WTC11 (cell line): ENCODE measurements around the gene TSEN2. TPM values are rescaled to one million over a fixed set of nuclear protein-coding genes. Genes with fewer than 3 reads are reported as not detected.

Source experiments
- ATAC-seq: fragments of 200-7000 bp; cut with Tn5 transposase; 2 replicates; pipeline ENCODE4 v1.10.0; 2021; ENCODE audit warnings: mild to moderate bottlenecking, moderate library complexity
- CTCF ChIA-PET: fragments of 300-600 bp; sonication (Branson Sonifier 250); formaldehyde crosslinking; loops from one replicate; lab custom pipeline; 2021; ENCODE audit warnings: antibody characterized with exemption; lab: Charles Lee
- POLR2A ChIA-PET: fragments of 350-600 bp; sonication (Branson Sonifier 250); formaldehyde crosslinking; loops from one replicate; lab custom pipeline; 2021; ENCODE audit warnings: antibody characterized with exemption; lab: Charles Lee
- DNase-seq: peaks from one replicate; pipeline ENCODE4 v3.0.0; 2021; ENCODE audit warnings: low spot score
- H3K27ac Mint-ChIP-seq: 2 replicates; pipeline ENCODE4 v1.8.0; 2021; ENCODE audit warnings: mixed read lengths
- H3K27me3 Mint-ChIP-seq: 2 replicates; pipeline ENCODE4 v1.8.0; 2021; ENCODE audit warnings: low read depth, mild to moderate bottlenecking, moderate library complexity, mixed read lengths
- H3K36me3 Mint-ChIP-seq: 2 replicates; pipeline ENCODE4 v1.8.0; 2021; ENCODE audit warnings: mixed read lengths
- H3K4me1 Mint-ChIP-seq: 2 replicates; pipeline ENCODE4 v1.8.0; 2022; ENCODE audit warnings: mixed read lengths
- H3K4me3 Mint-ChIP-seq: 2 replicates; pipeline ENCODE4 v1.8.0; 2021; ENCODE audit warnings: mild to moderate bottlenecking, moderate library complexity, mixed read lengths
- H3K9me3 Mint-ChIP-seq: 2 replicates; pipeline ENCODE4 v1.8.0; 2021; ENCODE audit warnings: mixed read lengths
- AR ChIP-seq: fragments of 250-450 bp; sonication (Bioruptor Pico); IDR thresholded peaks from 2 replicates; pipeline ENCODE4 v1.9.0; 2021; ENCODE audit warnings: mild to moderate bottlenecking
- ATF6 ChIP-seq: sonication (generic); formaldehyde crosslinking; IDR thresholded peaks from 2 replicates; pipeline ENCODE4 v1.8.1; 2023; ENCODE audit warnings: mild to moderate bottlenecking, missing genetic modification reagents
- CREB1 ChIP-seq: sonication (generic); formaldehyde crosslinking; IDR thresholded peaks from 2 replicates; pipeline ENCODE4 v1.8.0; 2023; ENCODE audit warnings: mild to moderate bottlenecking, missing genetic modification reagents
- EMX1 ChIP-seq: fragments of 250-450 bp; sonication (Bioruptor Pico); IDR thresholded peaks from 2 replicates; pipeline ENCODE4 v1.8.0; 2021; ENCODE audit warnings: mild to moderate bottlenecking
- FOXP4 ChIP-seq: sonication (generic); formaldehyde crosslinking; IDR thresholded peaks from 2 replicates; pipeline ENCODE4 v1.8.0; 2022; ENCODE audit warnings: mild to moderate bottlenecking, missing genetic modification reagents
- HMGXB4 ChIP-seq: sonication (generic); formaldehyde crosslinking; IDR thresholded peaks from 2 replicates; pipeline ENCODE4 v1.8.1; 2023; ENCODE audit warnings: mild to moderate bottlenecking, moderate library complexity, missing genetic modification reagents
- NFE2L1 ChIP-seq: sonication (generic); formaldehyde crosslinking; IDR thresholded peaks from 2 replicates; pipeline ENCODE4 v1.8.1; 2023; ENCODE audit warnings: missing genetic modification reagents
- NR3C1 ChIP-seq: sonication (generic); formaldehyde crosslinking; conservative IDR thresholded peaks from 2 replicates; pipeline ENCODE4 v1.8.1; 2023; ENCODE audit warnings: low read depth, mild to moderate bottlenecking, missing genetic modification reagents
- ZNF121 ChIP-seq: sonication (generic); formaldehyde crosslinking; IDR thresholded peaks from 2 replicates; pipeline ENCODE4 v1.8.0; 2023; ENCODE audit warnings: missing genetic modification reagents
- ZNF263 ChIP-seq: sonication (generic); formaldehyde crosslinking; IDR thresholded peaks from 2 replicates; pipeline ENCODE4 v1.8.1; 2022; ENCODE audit warnings: low read depth, mild to moderate bottlenecking, moderate library complexity, missing genetic modification reagents
- total RNA-seq: library from RNA; stranded (reverse); gene quantifications from 3 replicates; pipeline ENCODE4 v1.2.3, GENCODE V29; 2021
- TF ChIP-seq, protein P1 (sequence below): sonication (generic); formaldehyde crosslinking; IDR thresholded peaks from 2 replicates; pipeline ENCODE4 v1.8.1; 2023; ENCODE audit warnings: mild to moderate bottlenecking, missing genetic modification reagents
- TF ChIP-seq, protein P2 (sequence below): sonication (generic); formaldehyde crosslinking; conservative IDR thresholded peaks from 2 replicates; pipeline ENCODE4 v1.8.1; 2023; ENCODE audit warnings: mild to moderate bottlenecking, low read depth, missing genetic modification reagents, moderate library complexity

TSEN2 gene
- total RNA-seq, 1 experiment from 2014 or later: 21.1 TPM

DNA sequence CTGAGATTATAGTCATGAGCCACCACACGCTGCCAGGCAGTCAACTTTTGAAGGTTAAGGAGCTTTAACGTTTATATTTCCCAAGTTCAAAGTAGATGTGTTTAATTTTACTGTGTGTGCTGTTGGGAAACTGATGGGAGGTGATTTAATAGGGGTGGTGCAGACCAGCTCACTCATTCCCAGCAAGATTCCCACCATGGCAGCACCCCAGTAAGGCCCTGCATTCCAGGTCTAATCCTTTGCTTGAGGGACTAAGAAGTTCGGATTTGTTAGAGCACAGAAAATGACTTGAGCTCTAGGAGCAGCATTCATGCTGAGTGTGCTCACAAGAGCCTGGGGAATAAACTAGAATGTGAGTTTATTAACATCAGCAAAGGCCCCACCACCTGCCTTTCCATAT lies 25.2 kb downstream of the TSEN2 start (continued):
- TF ChIP-seq, protein P1, sequence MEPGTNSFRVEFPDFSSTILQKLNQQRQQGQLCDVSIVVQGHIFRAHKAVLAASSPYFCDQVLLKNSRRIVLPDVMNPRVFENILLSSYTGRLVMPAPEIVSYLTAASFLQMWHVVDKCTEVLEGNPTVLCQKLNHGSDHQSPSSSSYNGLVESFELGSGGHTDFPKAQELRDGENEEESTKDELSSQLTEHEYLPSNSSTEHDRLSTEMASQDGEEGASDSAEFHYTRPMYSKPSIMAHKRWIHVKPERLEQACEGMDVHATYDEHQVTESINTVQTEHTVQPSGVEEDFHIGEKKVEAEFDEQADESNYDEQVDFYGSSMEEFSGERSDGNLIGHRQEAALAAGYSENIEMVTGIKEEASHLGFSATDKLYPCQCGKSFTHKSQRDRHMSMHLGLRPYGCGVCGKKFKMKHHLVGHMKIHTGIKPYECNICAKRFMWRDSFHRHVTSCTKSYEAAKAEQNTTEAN (CRISPR knock-in tag): no peak

DNA sequence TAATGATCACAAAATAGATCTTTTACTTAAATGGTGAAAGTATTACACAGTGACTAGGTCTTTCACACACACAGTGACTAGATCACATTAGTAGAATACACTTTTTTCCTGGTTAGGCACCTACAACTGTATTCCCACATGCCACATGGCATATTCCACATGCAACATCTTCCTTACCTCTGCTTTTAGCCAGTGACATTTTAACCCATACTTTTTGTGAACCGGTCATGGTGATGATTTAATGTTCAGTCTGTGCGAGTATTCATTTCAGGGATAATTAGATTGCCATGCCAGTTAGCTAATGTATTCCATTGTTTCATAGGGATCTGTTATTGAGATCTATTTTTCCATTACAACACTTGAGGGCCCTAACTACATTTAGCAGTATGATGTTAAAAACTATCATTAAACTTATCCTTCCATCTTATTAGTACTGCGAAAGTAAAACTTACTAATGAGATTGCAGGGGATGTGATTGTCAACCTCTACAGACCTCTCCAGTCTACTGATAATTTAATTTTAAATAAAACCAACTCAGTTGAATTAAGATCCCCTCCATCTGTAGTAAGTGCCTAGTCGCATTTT lies 28.3 kb downstream of the TSEN2 start:
- no peak overlapping the region for H3K4me3 Mint-ChIP-seq
- TF ChIP-seq, protein P2, sequence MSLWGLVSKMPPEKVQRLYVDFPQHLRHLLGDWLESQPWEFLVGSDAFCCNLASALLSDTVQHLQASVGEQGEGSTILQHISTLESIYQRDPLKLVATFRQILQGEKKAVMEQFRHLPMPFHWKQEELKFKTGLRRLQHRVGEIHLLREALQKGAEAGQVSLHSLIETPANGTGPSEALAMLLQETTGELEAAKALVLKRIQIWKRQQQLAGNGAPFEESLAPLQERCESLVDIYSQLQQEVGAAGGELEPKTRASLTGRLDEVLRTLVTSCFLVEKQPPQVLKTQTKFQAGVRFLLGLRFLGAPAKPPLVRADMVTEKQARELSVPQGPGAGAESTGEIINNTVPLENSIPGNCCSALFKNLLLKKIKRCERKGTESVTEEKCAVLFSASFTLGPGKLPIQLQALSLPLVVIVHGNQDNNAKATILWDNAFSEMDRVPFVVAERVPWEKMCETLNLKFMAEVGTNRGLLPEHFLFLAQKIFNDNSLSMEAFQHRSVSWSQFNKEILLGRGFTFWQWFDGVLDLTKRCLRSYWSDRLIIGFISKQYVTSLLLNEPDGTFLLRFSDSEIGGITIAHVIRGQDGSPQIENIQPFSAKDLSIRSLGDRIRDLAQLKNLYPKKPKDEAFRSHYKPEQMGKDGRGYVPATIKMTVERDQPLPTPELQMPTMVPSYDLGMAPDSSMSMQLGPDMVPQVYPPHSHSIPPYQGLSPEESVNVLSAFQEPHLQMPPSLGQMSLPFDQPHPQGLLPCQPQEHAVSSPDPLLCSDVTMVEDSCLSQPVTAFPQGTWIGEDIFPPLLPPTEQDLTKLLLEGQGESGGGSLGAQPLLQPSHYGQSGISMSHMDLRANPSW: no peak
- TF ChIP-seq ZNF121 (CRISPR knock-in tag) (no peak), ZNF263 (CRISPR knock-in tag) (no peak), AR (CRISPR knock-in tag) (no peak), ATF6 (CRISPR knock-in tag) (no peak), FOXP4 (no peak)
- H3K36me3 Mint-ChIP-seq: peaks cover 10% of the 10 kb centered on the region
- no peaks in the 10 kb centered on the region for H3K9me3 Mint-ChIP-seq
- ChIA-PET POLR2A (no interaction called here), CTCF (interaction anchor here (0.7 to 1.0 kb wide), 2 partner anchors 29 to 298 kb away, joined by 3 read pairs; no protein-coding TSS in a partner anchor)
- no peak overlapping the region for H3K27ac Mint-ChIP-seq
- H3K27me3 Mint-ChIP-seq: no peaks in the 10 kb centered on the region
- DNase-seq (no peak), ATAC-seq (no peak)
- no peaks in the 10 kb centered on the region for H3K4me1 Mint-ChIP-seq

DNA sequence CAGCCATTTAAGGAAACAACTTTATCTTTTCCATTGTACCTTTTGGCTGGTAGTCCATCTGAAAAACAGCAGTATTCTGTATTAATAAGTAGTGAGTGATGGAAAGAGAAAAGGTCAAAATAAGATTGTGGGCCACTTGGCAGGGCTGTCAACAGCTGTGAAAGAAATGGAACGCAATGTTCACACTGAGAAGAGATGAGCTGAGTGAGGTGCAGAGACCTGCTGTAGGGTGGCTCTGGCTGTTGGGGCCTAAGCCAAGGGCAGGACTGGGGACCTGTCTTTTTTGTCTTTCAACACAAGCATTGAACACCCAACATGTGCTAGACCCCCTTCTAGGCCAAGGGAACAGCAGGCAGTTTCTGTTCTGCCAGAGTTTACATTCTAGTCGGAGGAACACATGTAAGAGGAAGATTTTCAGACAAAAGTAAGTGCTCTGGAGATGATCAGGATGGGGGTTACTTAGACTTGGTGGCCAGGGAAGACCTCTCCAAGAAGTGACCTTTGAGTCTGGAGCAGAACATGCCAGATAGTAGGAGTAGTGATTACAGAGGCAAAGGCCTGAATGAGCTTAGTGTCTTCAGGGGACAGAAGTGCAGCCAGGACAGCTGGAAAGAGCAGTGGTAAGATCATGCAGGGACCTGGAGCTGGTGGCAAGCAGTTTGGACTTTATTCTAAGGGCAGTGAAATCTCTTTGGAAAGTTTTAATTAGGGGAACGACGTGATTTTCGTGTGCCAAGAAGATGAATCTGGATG lies 29.6 kb downstream of the TSEN2 start:
- Mint-ChIP-seq H3K27me3 (no peaks in the 10 kb centered on the region), H3K36me3 (peaks cover 9% of the 10 kb centered on the region), H3K4me1 (no peaks in the 10 kb centered on the region), H3K9me3 (no peaks in the 10 kb centered on the region), H3K4me3 (no peak overlapping the region), H3K27ac (no peak overlapping the region)
- CTCF ChIA-PET: no interaction called here
- no peak for DNase-seq
- no peak for ATAC-seq
- POLR2A ChIA-PET: no interaction called here
- TF ChIP-seq NR3C1 (no peak), ZNF263 (CRISPR knock-in tag) (no peak), EMX1 (CRISPR knock-in tag) (no peak), FOXP4 (no peak), NFE2L1 (CRISPR knock-in tag) (no peak), CREB1 (CRISPR knock-in tag) (no peak), HMGXB4 (CRISPR knock-in tag) (no peak)
